GM12874 (cell line): ENCODE data around the gene SPON1.

Experiments used
- TF ChIP-seq, protein P1 (sequence below): IDR thresholded peaks from 2 replicates; pipeline ENCODE4 v1.5.1; 2011; ENCODE audit warnings: low read depth, mild to moderate bottlenecking, control low read depth, low read length, moderate library complexity; ENCODE audit not compliant: insufficient read depth

Gene SPON1

DNA sequence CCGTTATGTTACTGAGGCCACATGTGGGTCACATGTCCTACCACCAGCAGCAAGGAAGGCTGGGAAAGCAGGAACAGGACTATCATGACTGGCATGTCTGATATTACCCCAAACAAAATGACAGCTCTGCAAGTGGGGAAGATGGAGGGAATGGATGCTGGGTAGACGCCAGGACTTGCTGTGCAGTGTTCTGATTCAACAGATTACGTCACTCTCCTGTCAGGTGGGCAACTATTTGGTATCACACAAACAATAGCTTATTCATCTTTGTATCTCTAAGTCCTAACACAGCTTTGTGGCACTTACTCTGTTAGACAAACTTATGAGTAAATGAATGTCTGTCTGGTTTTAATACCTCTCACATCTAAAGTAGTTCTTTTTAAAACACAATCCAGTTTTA, 105.2 kb downstream of the SPON1 start:
- TF ChIP-seq, protein P1, sequence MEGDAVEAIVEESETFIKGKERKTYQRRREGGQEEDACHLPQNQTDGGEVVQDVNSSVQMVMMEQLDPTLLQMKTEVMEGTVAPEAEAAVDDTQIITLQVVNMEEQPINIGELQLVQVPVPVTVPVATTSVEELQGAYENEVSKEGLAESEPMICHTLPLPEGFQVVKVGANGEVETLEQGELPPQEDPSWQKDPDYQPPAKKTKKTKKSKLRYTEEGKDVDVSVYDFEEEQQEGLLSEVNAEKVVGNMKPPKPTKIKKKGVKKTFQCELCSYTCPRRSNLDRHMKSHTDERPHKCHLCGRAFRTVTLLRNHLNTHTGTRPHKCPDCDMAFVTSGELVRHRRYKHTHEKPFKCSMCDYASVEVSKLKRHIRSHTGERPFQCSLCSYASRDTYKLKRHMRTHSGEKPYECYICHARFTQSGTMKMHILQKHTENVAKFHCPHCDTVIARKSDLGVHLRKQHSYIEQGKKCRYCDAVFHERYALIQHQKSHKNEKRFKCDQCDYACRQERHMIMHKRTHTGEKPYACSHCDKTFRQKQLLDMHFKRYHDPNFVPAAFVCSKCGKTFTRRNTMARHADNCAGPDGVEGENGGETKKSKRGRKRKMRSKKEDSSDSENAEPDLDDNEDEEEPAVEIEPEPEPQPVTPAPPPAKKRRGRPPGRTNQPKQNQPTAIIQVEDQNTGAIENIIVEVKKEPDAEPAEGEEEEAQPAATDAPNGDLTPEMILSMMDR: no peak

DNA sequence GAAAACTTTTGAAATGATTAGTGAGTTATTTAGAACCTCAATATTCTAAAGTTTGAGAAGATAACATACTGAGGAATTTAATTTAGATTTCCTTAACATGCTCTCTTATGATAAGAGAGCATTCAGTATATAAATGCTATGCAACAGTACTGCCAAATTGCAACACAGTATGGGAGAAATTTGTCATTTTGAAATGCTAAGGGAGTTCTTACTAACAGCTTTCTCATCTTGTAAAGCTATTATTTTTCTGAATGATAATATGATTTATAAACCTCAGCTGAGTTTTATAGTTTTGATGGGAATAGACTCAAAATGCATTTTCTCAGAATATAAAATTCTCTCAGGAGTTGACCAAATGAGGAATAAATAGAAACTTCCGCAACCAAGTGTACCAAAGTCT, 108.4 kb downstream of the SPON1 start:
- TF ChIP-seq, protein P1: no peak

DNA sequence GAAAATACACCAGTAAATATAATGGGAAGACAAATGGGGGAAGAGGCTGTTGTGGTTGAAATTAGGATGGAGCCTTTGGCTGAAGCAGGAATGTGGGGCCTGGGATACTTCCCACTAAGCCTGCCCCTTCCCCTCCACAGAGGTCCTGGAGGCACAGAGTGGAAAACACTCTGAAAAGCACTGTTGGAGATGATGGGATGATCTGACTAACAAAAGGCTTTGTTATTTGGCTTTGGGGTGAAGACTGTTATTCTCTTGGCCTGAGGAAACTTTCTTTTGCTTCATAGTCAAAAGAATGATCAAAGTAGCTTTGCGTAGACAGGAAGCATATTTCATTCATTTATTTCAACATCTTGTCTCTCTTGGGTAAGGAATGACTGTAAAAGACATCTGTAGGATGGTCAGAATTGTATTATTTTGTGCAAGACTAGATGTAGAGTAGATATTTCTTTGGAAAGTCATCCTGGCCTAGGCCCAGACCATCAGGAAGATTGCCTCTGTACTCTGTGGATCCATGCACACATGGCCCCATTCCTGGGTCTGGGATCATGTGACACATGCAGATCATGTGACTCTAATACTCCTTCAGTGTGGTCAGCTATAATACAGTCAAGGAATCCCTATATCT, 111.4 kb downstream of the SPON1 start:
- TF ChIP-seq, protein P1: no peak

DNA sequence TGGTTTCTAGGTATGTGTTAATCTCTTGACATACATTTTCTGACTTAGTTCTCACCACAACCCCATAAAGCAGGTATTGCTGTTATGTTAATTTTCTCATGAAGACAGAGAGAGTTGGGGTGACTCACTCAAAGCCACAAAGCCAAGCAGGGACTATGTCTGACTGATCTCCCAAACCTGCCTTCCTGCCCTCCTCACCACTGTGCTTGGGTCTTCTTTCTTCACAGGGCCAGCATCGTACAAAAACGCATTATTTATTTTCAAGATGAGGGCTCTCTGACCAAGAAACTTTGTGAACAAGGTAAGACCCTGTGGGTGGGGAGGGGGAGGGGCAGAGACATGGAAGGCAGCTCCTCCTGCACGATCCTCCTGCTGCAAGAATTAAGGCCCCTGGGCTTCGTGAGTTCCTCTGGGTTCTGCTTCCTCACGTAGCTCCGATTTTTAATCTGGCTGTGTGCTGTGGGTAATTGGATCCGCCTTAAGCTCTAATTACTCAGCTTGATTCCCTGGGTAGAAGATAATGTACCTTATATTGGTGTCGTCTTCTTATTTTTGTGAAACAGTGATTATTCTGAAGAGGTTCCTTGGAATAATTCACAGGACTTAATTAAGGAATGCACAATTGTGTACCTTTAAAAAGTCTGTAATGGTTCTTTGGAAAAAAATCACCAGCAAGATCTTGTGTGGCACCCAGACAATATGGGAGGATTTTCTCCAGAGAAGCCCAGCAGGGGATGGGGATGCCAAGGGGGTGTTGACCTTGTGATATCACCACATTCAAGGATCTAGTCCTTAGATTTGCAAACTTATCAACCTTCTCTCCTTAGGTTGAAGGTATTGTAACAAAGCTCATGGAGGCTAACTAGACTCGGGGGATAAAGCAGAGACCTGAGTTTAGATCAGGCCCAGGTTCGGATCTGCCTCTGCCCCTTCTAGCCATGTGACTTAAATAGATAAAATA, 112.9 kb downstream of the SPON1 start:
- TF ChIP-seq, protein P1: no peak

DNA sequence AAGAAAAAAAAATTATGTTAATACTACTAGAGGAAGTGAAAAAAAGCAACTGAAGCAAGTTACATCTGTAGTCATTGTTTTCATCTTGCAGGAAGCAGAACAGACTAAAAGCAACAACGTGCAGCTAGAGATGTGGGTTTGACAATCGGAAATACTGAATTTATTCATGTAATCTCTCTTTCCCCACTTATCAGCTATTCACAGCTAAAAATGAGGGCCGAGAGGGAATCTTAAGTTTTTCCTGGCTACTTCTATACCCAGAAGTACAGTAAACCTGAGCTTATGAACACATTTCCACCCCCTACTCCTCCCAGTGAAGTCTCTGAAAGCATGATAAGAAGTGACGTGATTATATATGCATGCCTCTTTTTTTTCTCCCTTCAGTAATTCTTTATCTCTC, 116.5 kb downstream of the SPON1 start:
- TF ChIP-seq, protein P1: no peak

DNA sequence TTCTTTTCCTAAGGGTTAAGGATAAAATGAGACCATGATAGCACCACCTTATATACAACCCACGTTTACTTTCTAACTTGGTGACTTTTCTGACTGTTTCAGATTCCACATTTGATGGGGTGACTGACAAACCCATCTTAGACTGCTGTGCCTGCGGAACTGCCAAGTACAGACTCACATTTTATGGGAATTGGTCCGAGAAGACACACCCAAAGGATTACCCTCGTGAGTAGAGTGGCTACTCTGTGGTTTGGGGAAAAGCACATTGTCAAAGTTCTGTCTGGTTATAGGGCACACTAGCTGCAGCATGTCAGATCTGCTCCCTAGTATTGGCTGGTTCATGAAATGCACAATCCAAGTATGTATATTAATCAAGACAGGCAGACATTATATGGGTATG, 117.3 kb downstream of the SPON1 start:
- TF ChIP-seq, protein P1: no peak

DNA sequence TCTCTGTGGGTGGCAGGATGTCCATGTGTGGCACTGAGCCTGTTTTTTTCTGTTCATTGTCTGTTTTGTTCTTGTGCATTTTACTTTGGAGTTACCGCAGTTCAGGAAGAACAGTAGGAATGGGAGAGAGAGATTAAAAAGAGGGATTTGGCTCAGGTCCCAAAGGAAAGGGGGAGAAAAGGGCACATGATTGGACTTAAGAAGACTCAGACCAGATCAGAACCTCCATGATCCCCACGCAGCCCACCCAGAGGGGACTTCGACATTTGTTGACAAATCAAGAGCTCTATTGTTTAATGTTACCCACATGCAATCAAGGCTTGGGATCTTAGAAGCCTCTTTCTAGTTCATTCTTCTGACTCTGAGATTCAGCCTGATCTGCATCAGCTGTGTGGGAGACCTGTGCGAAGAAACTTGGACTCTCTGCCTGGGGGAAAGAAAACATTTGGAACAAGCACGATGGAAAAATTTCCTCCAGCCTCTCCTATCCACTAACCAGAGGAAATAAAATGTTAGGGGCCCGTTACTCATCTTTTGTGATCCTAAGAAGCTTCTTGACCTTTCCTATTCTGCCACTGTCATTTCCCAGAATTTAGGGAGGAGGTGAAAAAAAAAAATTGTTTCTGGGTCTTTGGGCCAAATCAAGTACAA, 119.2 kb downstream of the SPON1 start:
- TF ChIP-seq, protein P1: no peak
